Calu3 (cell line): ENCODE data around the gene SMARCE1. TPM values are rescaled to one million over a fixed set of nuclear protein-coding genes. Genes with fewer than 3 reads are reported as not detected.

Experiments
- Bru-seq: library from RNA; stranded (reverse); fragments of 400-500 nt; gene quantifications from one replicate; lab custom pipeline; 2021; lab: Mats Ljungman, UMichigan
- BruChase-seq, 2 experiments: library from RNA; stranded (reverse); fragments of 400-500 nt; gene quantifications; one replicate each; lab custom pipeline; 2021; lab: Mats Ljungman, UMichigan
- BruUV-seq: library from RNA; stranded (reverse); fragments of 400-500 nt; replicated peaks from 2 replicates; lab custom pipeline; 2021; lab: Mats Ljungman, UMichigan
- CTCF ChIA-PET: fragments of 300-600 bp; sonication (Branson Sonifier 250); formaldehyde crosslinking; loops from one replicate; lab custom pipeline; 2022; ENCODE audit warnings: antibody characterized with exemption; lab: Charles Lee
- DNase-seq: peaks from one replicate; pipeline ENCODE4 v3.0.0; 2022
- H3K27ac Mint-ChIP-seq: one replicate; pipeline ENCODE4 v1.8.0; 2022; ENCODE audit warnings: mixed read lengths; ENCODE audit not compliant: unreplicated experiment
- H3K27me3 Mint-ChIP-seq: one replicate; pipeline ENCODE4 v1.8.0; 2022; ENCODE audit warnings: mixed read lengths; ENCODE audit not compliant: unreplicated experiment
- H3K36me3 Mint-ChIP-seq: one replicate; pipeline ENCODE4 v1.8.0; 2022; ENCODE audit warnings: mild to moderate bottlenecking, moderate library complexity, mixed read lengths; ENCODE audit not compliant: insufficient read depth, unreplicated experiment
- H3K4me1 Mint-ChIP-seq: one replicate; pipeline ENCODE4 v1.8.0; 2022; ENCODE audit warnings: mild to moderate bottlenecking, low read depth, mixed read lengths; ENCODE audit not compliant: unreplicated experiment
- H3K4me3 Mint-ChIP-seq: one replicate; pipeline ENCODE4 v1.8.0; 2022; ENCODE audit warnings: mild to moderate bottlenecking, low read depth, moderate library complexity, mixed read lengths; ENCODE audit not compliant: unreplicated experiment
- H3K9me3 Mint-ChIP-seq: one replicate; pipeline ENCODE4 v1.8.0; 2022; ENCODE audit warnings: low read depth, mixed read lengths; ENCODE audit not compliant: unreplicated experiment
- CTCF ChIP-seq: fragments of 200-600 bp; IDR thresholded peaks from one replicate; pipeline ENCODE4 v1.8.0; 2022; ENCODE audit warnings: antibody characterized with exemption; ENCODE audit not compliant: unreplicated experiment
- intact Hi-C: fragments of 100-400 bp; cut with micrococcal nuclease; formaldehyde crosslinking; loops from one replicate; pipeline ENCODE4 v1.10.0; 2022; ENCODE audit not compliant: unreplicated experiment
- long read RNA-seq: library from polyadenylated mRNA; stranded (forward); transcript quantifications from one replicate; pipeline ENCODE4 v2.0.0, GENCODE V29; 2022
- total RNA-seq: library from RNA; stranded (reverse); gene quantifications from 2 replicates; pipeline ENCODE4 v1.2.3, GENCODE V29; 2022

Gene SMARCE1
- total RNA-seq (755 and 768 TPM in 2 replicates), Bru-seq, nascent RNA (percentile 100 among the genes with signal in this experiment), BruChase-seq, experiment 1, labeled RNA remaining after a 6-hour chase (percentile 100 among the genes with signal in this experiment), BruChase-seq, experiment 2, labeled RNA remaining after a 2-hour chase (percentile 99 among the genes with signal in this experiment)
- long read RNA-seq, full-length matches to known transcripts = 770 of 869 reads
- long read RNA-seq, partial matches to known transcripts = 67 of 869 reads
- long read RNA-seq, other reads (novel, unspliced or antisense) = 32 of 869 reads

GRCh38 chr17:40647624-40648383, at the start of gene SMARCE1:
TSS of gene SMARCE1 (minus strand) at chr17:40647818. CDS start at chr17:40645802, 2,016 bp downstream.
- intact Hi-C loops = loop anchor here (1.0 kb wide), 4 partner anchors 16 to 79 kb away; no protein-coding TSS in a partner anchor

GRCh38 chr17:40697297-40697696, 49.7 kb upstream of the SMARCE1 start:
- H3K27ac Mint-ChIP-seq = no peak overlapping the region
- no peak for TF ChIP-seq CTCF
- no TSS peak for BruUV-seq
- H3K4me3 Mint-ChIP-seq = no peak overlapping the region
- peaks cover 43% of the 10 kb centered on the region for H3K4me1 Mint-ChIP-seq
- intact Hi-C loops = loop anchor here (5.0 to 10.0 kb wide), 2 partner anchors 322 to 860 kb away; no protein-coding TSS in a partner anchor
- no peak for DNase-seq
- CTCF ChIA-PET = interaction anchor here (0.5 to 10.1 kb wide), 36 partner anchors 8 to 927 kb away, joined by 3 to 205 read pairs (median 5); partner anchors contain the start of genes KRT222, KRT24, KRT26 and SMARCE1
- no peaks in the 10 kb centered on the region for H3K36me3 Mint-ChIP-seq
- H3K9me3 Mint-ChIP-seq = no peaks in the 10 kb centered on the region
- peaks cover 33% of the 10 kb centered on the region for H3K27me3 Mint-ChIP-seq

More at GRCh38 chr17:40647624-40648383, at the start of gene SMARCE1:
- peak within 1 kb of the TSS; percentile 74 for H3K4me3 Mint-ChIP-seq
- H3K4me1 Mint-ChIP-seq = peaks cover 29% of the 10 kb centered on the region
- H3K9me3 Mint-ChIP-seq = no peaks in the 10 kb centered on the region
- peaks cover 61% of the 10 kb centered on the region for H3K36me3 Mint-ChIP-seq
- peak within 1 kb of the TSS; percentile 87 for H3K27ac Mint-ChIP-seq
- no TSS peak for BruUV-seq
- TF ChIP-seq CTCF = no peak
- H3K27me3 Mint-ChIP-seq = no peaks in the 10 kb centered on the region
- CTCF ChIA-PET = interaction anchor here (0.6 to 16.4 kb wide), 43 partner anchors 8 to 1025 kb away, joined by 3 to 217 read pairs (median 5); partner anchors contain the start of genes KRT222, PGAP3 and PSMD3
- peak; percentile 98 for DNase-seq

- no TSS peak for BruUV-seq
- peaks cover 37% of the 10 kb centered on the region for H3K4me1 Mint-ChIP-seq
- H3K27ac Mint-ChIP-seq = peak overlapping the region; percentile 20
- TF ChIP-seq CTCF = no peak
- H3K36me3 Mint-ChIP-seq = no peaks in the 10 kb centered on the region
- peak overlapping the region; percentile 31 for H3K4me3 Mint-ChIP-seq
- DNase-seq = peak; percentile 69
- H3K9me3 Mint-ChIP-seq = no peaks in the 10 kb centered on the region
- peaks cover 40% of the 10 kb centered on the region for H3K27me3 Mint-ChIP-seq
- intact Hi-C loops = loop anchor here (1.0 to 10.0 kb wide), 4 partner anchors 31 to 859 kb away; no protein-coding TSS in a partner anchor
- CTCF ChIA-PET = interaction anchor here (0.5 to 10.1 kb wide), 59 partner anchors 8 to 1075 kb away, joined by 3 to 205 read pairs (median 4); partner anchors contain the start of genes KRT222, KRT24, KRT26 and SMARCE1
These were observed 49.0 kb upstream of the SMARCE1 start for GRCh38 chr17:40696651-40697072.
